CD8-positive, alpha-beta memory T cell (primary cell): ENCODE data around the gene CDKN3. TPM values are rescaled to one million over a fixed set of nuclear protein-coding genes. Genes with fewer than 3 reads are reported as not detected.
"Not testable (repeated sequence)": the region's sequence is repeated elsewhere in the genome, so short reads cannot be mapped to it uniquely, and the experiment has no call there.

Experiments used
- CTCF ChIA-PET: fragments of 350-600 bp; sonication (Branson Sonifier 250); formaldehyde crosslinking; loops from one replicate; lab custom pipeline; 2021; ENCODE audit warnings: antibody characterized with exemption; lab: Charles Lee
- POLR2A ChIA-PET: fragments of 350-600 bp; sonication (Branson Sonifier 250); formaldehyde crosslinking; loops from one replicate; lab custom pipeline; 2021; ENCODE audit warnings: antibody characterized with exemption; lab: Charles Lee
- DNase-seq, 5 donors: peaks; one replicate each; pipeline versions ENCODE4 v3.0.0 to v3.0.0-alpha.2; 2020 to 2022; ENCODE audit warnings: mixed read lengths in 1 of 5
- H3K27ac ChIP-seq: one replicate; pipeline ENCODE4 v1.7.0; 2013; ENCODE audit warnings: low read depth, mild to moderate bottlenecking, low read length, moderate library complexity
- H3K27me3 ChIP-seq: 2 replicates; pipeline ENCODE4 v1.7.0; 2013; ENCODE audit warnings: low read length, mild to moderate bottlenecking; ENCODE audit not compliant: insufficient read depth, poor library complexity, severe bottlenecking
- H3K36me3 ChIP-seq: 2 replicates; pipeline ENCODE4 v1.7.0; 2013; ENCODE audit warnings: mild to moderate bottlenecking, low read length, moderate library complexity; ENCODE audit not compliant: insufficient read depth
- H3K4me1 ChIP-seq: 2 replicates; pipeline ENCODE4 v1.7.0; 2013; ENCODE audit warnings: mild to moderate bottlenecking, low read length, moderate library complexity; ENCODE audit not compliant: insufficient read depth
- H3K4me3 ChIP-seq: 2 replicates; pipeline ENCODE4 v1.7.0; 2013; ENCODE audit warnings: mild to moderate bottlenecking, low read length
- H3K9me3 ChIP-seq: 2 replicates; pipeline ENCODE4 v1.7.0; 2013; ENCODE audit warnings: mild to moderate bottlenecking, low read length
- H3K27ac Mint-ChIP-seq, 8 donors: one replicate each; pipeline ENCODE4 v1.8.0; 2020 to 2021; ENCODE audit warnings: mixed read lengths in 8 of 8, mild to moderate bottlenecking in 6 of 8, inconsistent platforms in 3 of 8, moderate library complexity in 3 of 8
- H3K27me3 Mint-ChIP-seq, 2 donors: one replicate each; pipeline ENCODE4 v1.8.0; 2020 to 2021; ENCODE audit warnings: mixed read lengths in 2 of 2, mild to moderate bottlenecking in 1 of 2, moderate library complexity in 1 of 2
- H3K36me3 Mint-ChIP-seq, 3 donors: one replicate each; pipeline ENCODE4 v1.8.0; 2020 to 2021; ENCODE audit warnings: mixed read lengths in 3 of 3, inconsistent platforms in 1 of 3, mild to moderate bottlenecking in 1 of 3
- H3K4me1 Mint-ChIP-seq, 3 donors: one replicate each; pipeline ENCODE4 v1.8.0; 2020 to 2021; ENCODE audit warnings: mixed read lengths in 3 of 3, inconsistent platforms in 1 of 3, mild to moderate bottlenecking in 1 of 3
- H3K4me3 Mint-ChIP-seq, 7 donors: one replicate each; pipeline ENCODE4 v1.8.0; 2020 to 2021; ENCODE audit warnings: mixed read lengths in 7 of 7, mild to moderate bottlenecking in 6 of 7, moderate library complexity in 4 of 7, inconsistent platforms in 2 of 7
- H3K9me3 Mint-ChIP-seq, 5 donors: one replicate each; pipeline ENCODE4 v1.8.0; 2020 to 2022; ENCODE audit warnings: mixed read lengths in 5 of 5, mild to moderate bottlenecking in 3 of 5, moderate library complexity in 2 of 5, inconsistent platforms in 1 of 5
- polyA plus RNA-seq: library from polyadenylated mRNA; unstranded; fragments of 300-500 nt; fragmentation: Illumina TruSeq; gene quantifications from one replicate; pipeline ENCODE4 v1.2.3, GENCODE V29; 2021
- total RNA-seq, 2 experiments: library from RNA; stranded (reverse); gene quantifications; one replicate each; pipeline ENCODE4 v1.2.3, GENCODE V29; 2021

The CDKN3 gene
- total and polyA plus RNA-seq, 3 experiments from 2014 or later: 6.7 to 46.8 (median 33.8) TPM

DNA sequence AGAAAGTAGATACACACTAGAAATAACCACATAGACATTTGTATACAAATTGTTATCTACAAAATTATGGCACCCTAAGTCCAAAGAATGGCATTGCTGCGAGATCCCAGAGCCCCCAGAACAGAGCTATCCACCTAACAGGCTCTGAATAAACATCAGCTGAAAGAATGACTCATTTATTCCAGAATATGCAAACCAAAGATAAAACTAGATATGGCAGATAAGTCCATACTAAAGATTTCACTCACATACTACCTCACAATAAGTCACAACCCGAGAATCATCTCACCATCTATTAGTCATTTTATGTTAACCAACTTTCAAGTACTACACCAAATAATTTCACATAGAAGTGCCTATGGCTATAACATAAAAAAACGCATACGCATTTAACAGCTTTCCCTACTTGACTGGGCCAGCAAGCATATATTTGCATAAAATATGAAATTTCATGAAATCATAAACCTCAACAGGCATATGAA is 38.7 kb downstream of the CDKN3 start:
- no peaks in the 10 kb centered on the region for H3K9me3 ChIP-seq
- H3K4me3 Mint-ChIP-seq: peak overlapping the region in 3 of 7 donors; percentile 40 to 56 (median 52)
- peaks cover 64 to 83% (median 82%) of the 10 kb centered on the region in 3 donors for H3K4me1 Mint-ChIP-seq
- H3K27me3 Mint-ChIP-seq: no peaks in the 10 kb centered on the region
- H3K9me3 Mint-ChIP-seq: no peaks in the 10 kb centered on the region
- no peak overlapping the region for H3K4me3 ChIP-seq
- CTCF ChIA-PET: interaction anchor here (1.5 to 1.7 kb wide), 2 partner anchors 8 to 38 kb away, joined by 4 read pairs; partner anchors contain the start of gene CDKN3
- H3K27me3 ChIP-seq: no peaks in the 10 kb centered on the region
- H3K27ac Mint-ChIP-seq: peak overlapping the region in 6 of 8 donors; percentile 10 to 57 (median 35)
- peaks cover under 1% of the 10 kb centered on the region for H3K36me3 ChIP-seq
- no peak for DNase-seq
- POLR2A ChIA-PET: no interaction called here
- peaks cover 16% of the 10 kb centered on the region for H3K4me1 ChIP-seq
- peak overlapping the region; percentile 5 for H3K27ac ChIP-seq
- peaks cover 0 to 46% (median 14%) of the 10 kb centered on the region in 3 donors for H3K36me3 Mint-ChIP-seq

GRCh38 chr14:54437954-54438353 is 41.1 kb downstream of the CDKN3 start:
- H3K27ac Mint-ChIP-seq, H3K36me3 ChIP-seq, H3K4me3 ChIP-seq, H3K27me3 ChIP-seq, DNase-seq, POLR2A ChIA-PET, CTCF ChIA-PET, H3K27me3 Mint-ChIP-seq, H3K9me3 Mint-ChIP-seq, H3K9me3 ChIP-seq, H3K27ac ChIP-seq: not testable (repeated sequence)
- Mint-ChIP-seq H3K4me1 (peaks cover 69 to 85% (median 79%) of the 10 kb centered on the region in 3 donors), H3K36me3 (peaks cover 0 to 29% (median 8%) of the 10 kb centered on the region in 3 donors), H3K4me3 (peak overlapping the region in 2 of 7 donors; percentile 29 to 55)
- H3K4me1 ChIP-seq: peaks cover 22% of the 10 kb centered on the region

GRCh38 chr14:54438703-54439102 is 41.9 kb downstream of the CDKN3 start:
- Histone ChIP-seq H3K4me3 (no peak overlapping the region), H3K9me3 (no peaks in the 10 kb centered on the region), H3K36me3 (no peaks in the 10 kb centered on the region), H3K27ac (no peak overlapping the region), H3K4me1 (peaks cover 22% of the 10 kb centered on the region), H3K27me3 (no peaks in the 10 kb centered on the region)
- peaks cover 65 to 78% (median 72%) of the 10 kb centered on the region in 3 donors for H3K4me1 Mint-ChIP-seq
- H3K4me3 Mint-ChIP-seq: peak overlapping the region in 2 of 7 donors; percentile 34 to 85
- peak overlapping the region in 1 of 8 donors; percentile 64 for H3K27ac Mint-ChIP-seq
- DNase-seq: no peak
- CTCF ChIA-PET: interaction anchor here (1.0 kb wide), 1 partner anchor 42 kb away, joined by 5 read pairs; the partner anchor contains the start of gene CDKN3
- peaks cover 0 to 24% (median 8%) of the 10 kb centered on the region in 3 donors for H3K36me3 Mint-ChIP-seq
- H3K9me3 Mint-ChIP-seq: no peaks in the 10 kb centered on the region
- peaks cover 0 to 2% of the 10 kb centered on the region in 2 donors for H3K27me3 Mint-ChIP-seq
- POLR2A ChIA-PET: no interaction called here

DNA sequence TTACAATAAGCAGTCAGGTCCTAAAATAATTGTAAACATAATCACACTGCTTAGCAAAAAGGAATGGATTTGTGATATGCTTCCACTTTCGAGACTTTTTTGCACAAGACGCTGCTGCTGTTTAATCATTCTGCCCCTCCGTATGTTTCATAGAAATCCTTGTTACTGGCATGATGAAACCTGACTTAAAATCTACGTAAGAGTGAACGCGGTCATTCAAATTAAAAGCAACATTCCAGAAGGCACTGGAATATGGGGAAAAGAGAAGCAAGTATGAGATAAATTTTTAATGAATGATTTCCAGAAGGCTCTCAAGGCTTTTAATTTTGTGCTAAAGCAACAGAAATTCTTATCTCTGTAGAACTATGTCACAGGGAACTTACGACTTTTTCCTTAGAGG is 43.2 kb downstream of the CDKN3 start:
- DNase-seq: no peak
- no peak overlapping the region for H3K27ac ChIP-seq
- peaks cover 22% of the 10 kb centered on the region for H3K4me1 ChIP-seq
- H3K9me3 ChIP-seq: no peaks in the 10 kb centered on the region
- no peak overlapping the region for H3K4me3 ChIP-seq
- peaks cover 52 to 65% (median 59%) of the 10 kb centered on the region in 3 donors for H3K4me1 Mint-ChIP-seq
- peak overlapping the region in 6 of 8 donors; percentile 42 to 92 (median 86) for H3K27ac Mint-ChIP-seq
- no peaks in the 10 kb centered on the region for H3K27me3 ChIP-seq
- H3K9me3 Mint-ChIP-seq: no peaks in the 10 kb centered on the region
- peaks cover 0 to 12% (median 2%) of the 10 kb centered on the region in 3 donors for H3K36me3 Mint-ChIP-seq
- ChIA-PET CTCF (no interaction called here), POLR2A (interaction anchor here (0.8 kb wide), 1 partner anchor 10 kb away, joined by 3 read pairs; no protein-coding TSS in a partner anchor)
- H3K36me3 ChIP-seq: no peaks in the 10 kb centered on the region
- peak overlapping the region; percentile 85 to 92 (median 88) for H3K4me3 Mint-ChIP-seq
- peaks cover 2 to 3% of the 10 kb centered on the region in 2 donors for H3K27me3 Mint-ChIP-seq

DNA sequence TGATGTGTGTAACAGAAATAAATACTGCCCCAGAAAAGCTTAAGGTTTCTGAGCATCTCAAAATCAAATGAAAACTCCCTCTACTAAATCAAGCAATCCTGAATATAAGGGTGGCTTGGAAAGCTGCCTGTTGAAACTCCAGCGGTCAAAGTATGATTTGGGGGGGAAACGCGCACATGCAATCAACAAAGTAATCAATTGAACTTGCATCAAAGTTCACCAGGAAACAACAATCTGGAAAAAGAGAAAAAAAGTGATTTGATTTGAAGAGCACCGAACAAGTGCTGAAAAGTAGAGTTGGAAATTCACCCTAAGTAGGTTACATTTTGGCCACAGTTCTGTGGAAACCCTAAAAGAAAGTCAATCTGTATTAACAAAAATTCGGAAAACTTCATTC is 43.7 kb downstream of the CDKN3 start:
- Mint-ChIP-seq H3K9me3 (no peaks in the 10 kb centered on the region), H3K4me1 (peaks cover 48 to 60% (median 54%) of the 10 kb centered on the region in 3 donors), H3K27me3 (peaks cover 2 to 3% of the 10 kb centered on the region in 2 donors), H3K36me3 (peaks cover 0 to 9% (median 0%) of the 10 kb centered on the region in 3 donors), H3K4me3 (peak overlapping the region; percentile 85 to 92 (median 88)), H3K27ac (peak overlapping the region; percentile 71 to 92 (median 86))
- Histone ChIP-seq H3K4me3 (peak overlapping the region; percentile 50), H3K4me1 (peaks cover 22% of the 10 kb centered on the region), H3K27ac (peak overlapping the region; percentile 72), H3K9me3 (no peaks in the 10 kb centered on the region), H3K27me3 (no peaks in the 10 kb centered on the region), H3K36me3 (no peaks in the 10 kb centered on the region)
- POLR2A ChIA-PET: interaction anchor here (0.8 kb wide), 1 partner anchor 10 kb away, joined by 3 read pairs; no protein-coding TSS in a partner anchor
- DNase-seq: no peak
- CTCF ChIA-PET: no interaction called here

DNA sequence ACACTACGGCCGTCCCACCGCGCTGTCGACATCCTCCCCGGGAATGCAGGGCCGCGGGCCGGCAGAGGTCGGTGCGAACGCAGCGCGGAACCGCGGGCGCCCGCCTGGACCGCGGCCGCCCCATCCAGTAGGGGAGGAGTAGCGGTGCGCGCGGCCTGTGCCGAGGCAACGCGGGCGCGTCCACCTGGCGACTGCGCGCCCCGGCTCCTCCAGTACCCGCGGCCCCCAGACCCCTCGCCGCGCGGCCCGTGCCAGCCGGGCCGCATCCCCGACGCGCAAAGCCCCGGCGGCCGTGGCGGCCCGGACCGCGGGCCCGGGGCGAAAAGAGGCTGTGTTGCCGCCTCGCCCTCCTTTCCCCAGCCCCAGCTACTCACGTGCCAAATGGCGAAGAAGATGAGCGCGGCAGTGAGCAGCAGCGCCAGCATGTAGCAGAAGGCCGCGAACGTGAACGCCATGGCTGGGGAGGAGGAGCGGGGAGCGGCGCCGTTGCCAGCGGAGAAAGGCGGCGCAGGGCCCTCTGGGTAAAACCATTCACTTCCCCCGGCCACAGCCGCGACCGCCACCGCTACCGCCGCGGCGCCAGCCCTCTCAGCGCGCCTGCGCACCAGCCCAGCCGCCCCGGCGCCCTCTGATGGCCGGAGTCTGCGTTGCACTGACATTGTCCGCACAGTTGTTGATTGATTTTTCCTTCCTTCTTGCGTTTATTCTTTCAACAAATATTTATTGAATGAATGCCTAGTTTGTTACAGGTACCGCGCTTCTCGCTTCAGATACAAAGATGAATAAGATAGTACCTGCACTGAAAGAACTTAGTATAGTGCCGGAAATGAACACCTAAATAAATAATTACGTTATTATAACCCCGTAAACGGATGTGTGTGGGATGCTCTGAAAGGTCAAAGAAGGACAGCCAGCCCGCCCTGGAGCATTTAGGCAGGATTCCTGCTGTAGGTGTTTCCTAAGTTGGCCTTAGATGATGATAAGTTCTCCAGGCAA is 44.4 kb downstream of the CDKN3 start, which contains the start of gene CNIH1:
Gene CNIH1, minus strand, starts transcription at position 502 of the 996 bp plus-strand sequence. Its CDS starts 47 bp downstream, at position 455.
- Mint-ChIP-seq H3K9me3 (no peaks in the 10 kb centered on the region), H3K36me3 (peaks cover 0 to 4% (median 0%) of the 10 kb centered on the region in 3 donors), H3K4me3 (peak within 1 kb of the TSS; percentile 85 to 92 (median 90)), H3K4me1 (peaks cover 42 to 54% (median 47%) of the 10 kb centered on the region in 3 donors), H3K27ac (peak within 1 kb of the TSS; percentile 71 to 93 (median 91)), H3K27me3 (peaks cover 2 to 8% of the 10 kb centered on the region in 2 donors)
- H3K4me1 ChIP-seq: peaks cover 18% of the 10 kb centered on the region
- no peaks in the 10 kb centered on the region for H3K36me3 ChIP-seq
- no peaks in the 10 kb centered on the region for H3K27me3 ChIP-seq
- peak within 1 kb of the TSS; percentile 50 for H3K4me3 ChIP-seq
- no peaks in the 10 kb centered on the region for H3K9me3 ChIP-seq
- H3K27ac ChIP-seq: peak within 1 kb of the TSS; percentile 72
- CTCF ChIA-PET: interaction anchor here (0.9 to 1.2 kb wide), 4 partner anchors 18 to 75 kb away, joined by 3 to 4 read pairs (median 4); partner anchors contain the start of gene CDKN3
- DNase-seq: peak; percentile 89 to 94 (median 92)
- POLR2A ChIA-PET: interaction anchor here (0.8 kb wide), 1 partner anchor 11 kb away, joined by 3 read pairs; no protein-coding TSS in a partner anchor

GRCh38 chr14:54442961-54443360 is 46.2 kb downstream of the CDKN3 start:
- Mint-ChIP-seq H3K4me1 (peaks cover 30 to 36% (median 32%) of the 10 kb centered on the region in 3 donors), H3K27ac (peak overlapping the region in 1 of 8 donors; percentile 87), H3K27me3 (peaks cover 7 to 17% of the 10 kb centered on the region in 2 donors)
- H3K36me3 ChIP-seq, H3K4me3 ChIP-seq, DNase-seq, H3K4me3 Mint-ChIP-seq, H3K27me3 ChIP-seq, H3K9me3 Mint-ChIP-seq, H3K36me3 Mint-ChIP-seq, POLR2A ChIA-PET, H3K27ac ChIP-seq, H3K9me3 ChIP-seq: not testable (repeated sequence)
- H3K4me1 ChIP-seq: peaks cover 18% of the 10 kb centered on the region
- CTCF ChIA-PET: interaction anchor here (1.2 to 1.7 kb wide), 2 partner anchors 8 to 24 kb away, joined by 3 to 4 read pairs; no protein-coding TSS in a partner anchor
